B cell (primary cell): Measurements from ENCODE around the gene TRPV5. TPM values are rescaled to one million over a fixed set of nuclear protein-coding genes. Genes with fewer than 3 reads are reported as not detected.

ENCODE experiments used
- ATAC-seq: fragments of 200-7000 bp; cut with Tn5 transposase; one replicate; pipeline ENCODE4 v1.10.0; 2021; ENCODE audit warnings: low read depth, mild to moderate bottlenecking, moderate number of reproducible peaks, moderate library complexity
- CTCF ChIA-PET: fragments of 350-600 bp; sonication (Branson Sonifier 250); formaldehyde crosslinking; loops from one replicate; lab custom pipeline; 2021; ENCODE audit warnings: antibody characterized with exemption, inconsistent platforms; lab: Charles Lee
- POLR2A ChIA-PET: fragments of 350-600 bp; sonication (Branson Sonifier 250); formaldehyde crosslinking; loops from one replicate; lab custom pipeline; 2021; ENCODE audit warnings: antibody characterized with exemption; lab: Charles Lee
- DNase-seq: peaks from one replicate; pipeline ENCODE4 v3.0.0; 2013
- H2AFZ ChIP-seq: 2 replicates; pipeline ENCODE4 v1.6.1; 2012; ENCODE audit warnings: mild to moderate bottlenecking, low read depth, low read length; ENCODE audit not compliant: insufficient read depth, poor library complexity, severe bottlenecking
- H3K27ac ChIP-seq, 2 donors: 1 replicate in 1 of 2; 2 replicates in 1 of 2; pipeline ENCODE4 v1.5.1; 2012 to 2013; ENCODE audit warnings: low read length in 2 of 2, mild to moderate bottlenecking in 2 of 2, moderate library complexity in 1 of 2
- H3K27me3 ChIP-seq, 4 experiments: fragments of 200-600 bp in 1 of 4; sonication (generic) in 1 of 4; replicated peaks in 1 of 4; 1 replicate in 2 of 4; 2 replicates in 2 of 4; pipeline versions ENCODE4 v1.6.1 to v1.7.0; 2013 to 2016; ENCODE audit warnings: low read length in 3 of 4, mild to moderate bottlenecking in 2 of 4, mixed read lengths in 1 of 4, moderate library complexity in 1 of 4; ENCODE audit not compliant: insufficient read depth in 4 of 4, control insufficient read depth in 3 of 4; ENCODE audit errors: control extremely low read depth in 1 of 4
- H3K36me3 ChIP-seq, 2 experiments: replicated peaks in 1 of 2; 1 replicate in 1 of 2; 2 replicates in 1 of 2; pipeline versions ENCODE4 v1.6.1 to v1.7.1; 2013; ENCODE audit warnings: low read length in 1 of 2; ENCODE audit not compliant: insufficient read depth in 2 of 2, control insufficient read depth in 1 of 2; ENCODE audit errors: control extremely low read depth in 1 of 2, extremely low read depth in 1 of 2
- H3K4me1 ChIP-seq, 2 donors: fragments of 200-600 bp in 1 of 2; sonication (generic) in 1 of 2; 1 replicate in 1 of 2; 2 replicates in 1 of 2; pipeline versions ENCODE4 v1.5.1 to v1.6.1; 2013 to 2017; ENCODE audit warnings: low read length in 2 of 2; ENCODE audit not compliant: control insufficient read depth in 2 of 2, insufficient read depth in 2 of 2
- H3K4me2 ChIP-seq: replicated peaks from 2 replicates; pipeline ENCODE3; 2012; ENCODE audit warnings: mild to moderate bottlenecking, low read depth, low read length; ENCODE audit not compliant: poor library complexity, severe bottlenecking
- H3K4me3 ChIP-seq, 5 experiments: fragments of 200-600 bp in 1 of 5; sonication (generic) in 1 of 5; 1 replicate in 3 of 5; 2 replicates in 2 of 5; pipeline versions ENCODE4 v1.5.1 to v1.7.0; 2011 to 2016; ENCODE audit warnings: low read length in 4 of 5, mild to moderate bottlenecking in 4 of 5, low read depth in 2 of 5, control low read depth in 1 of 5, moderate library complexity in 1 of 5; ENCODE audit not compliant: insufficient read depth in 1 of 5; ENCODE audit errors: control extremely low read depth in 1 of 5, extremely low read depth in 1 of 5
- H3K79me2 ChIP-seq: fragments of 200-600 bp; sonication (generic); one replicate; pipeline ENCODE4 v1.6.0; 2016; ENCODE audit warnings: low read length; ENCODE audit not compliant: control insufficient read depth, insufficient read depth
- H3K9ac ChIP-seq: fragments of 200-600 bp; sonication (generic); 2 replicates; pipeline ENCODE4 v1.6.1; 2017; ENCODE audit warnings: mild to moderate bottlenecking, low read length, moderate library complexity
- H3K9me3 ChIP-seq, 3 donors: one replicate each; pipeline versions ENCODE4 v1.6.1 to v1.7.1; 2013; ENCODE audit warnings: low read length in 2 of 3; ENCODE audit not compliant: control insufficient read depth in 2 of 3, insufficient read depth in 1 of 3; ENCODE audit errors: control extremely low read depth in 1 of 3
- H4K20me1 ChIP-seq: 2 replicates; pipeline ENCODE4 v1.6.0; 2012; ENCODE audit warnings: mild to moderate bottlenecking, low read length; ENCODE audit not compliant: insufficient read depth, control insufficient read depth, poor library complexity, severe bottlenecking
- H3K27ac Mint-ChIP-seq: one replicate; pipeline ENCODE4 v1.8.0; 2021; ENCODE audit warnings: mixed read lengths
- H3K27me3 Mint-ChIP-seq: one replicate; pipeline ENCODE4 v1.8.0; 2021; ENCODE audit warnings: mixed read lengths
- H3K4me1 Mint-ChIP-seq: one replicate; pipeline ENCODE4 v1.8.0; 2021; ENCODE audit warnings: mixed read lengths
- H3K4me3 Mint-ChIP-seq: one replicate; pipeline ENCODE4 v1.8.0; 2021; ENCODE audit warnings: mixed read lengths
- H3K9me3 Mint-ChIP-seq: one replicate; pipeline ENCODE4 v1.8.0; 2022; ENCODE audit warnings: mixed read lengths; ENCODE audit not compliant: insufficient read depth
- CTCF ChIP-seq: fragments of 200-600 bp; IDR thresholded peaks from one replicate; pipeline ENCODE4 v1.8.0; 2022; ENCODE audit warnings: antibody characterized with exemption, mild to moderate bottlenecking
- EZH2 ChIP-seq: IDR thresholded peaks from 2 replicates; pipeline ENCODE4 v1.6.1; 2012; ENCODE audit warnings: borderline replicate concordance, low read depth, mild to moderate bottlenecking, moderate library complexity, low read length; ENCODE audit not compliant: insufficient read depth, poor library complexity, severe bottlenecking
- WGBS: methylation state at CpG from one replicate; pipeline ENCODE4 v1.1.5; 2013; ENCODE audit warnings: missing lambda C conversion rate; ENCODE audit not compliant: insufficient coverage; 5-methylcytosine and 5-hydroxymethylcytosine counted together
- intact Hi-C: fragments of 100-400 bp; cut with micrococcal nuclease; formaldehyde crosslinking; loops from one replicate; pipeline ENCODE4 v1.10.0; 2022
- polyA plus RNA-seq: library from polyadenylated mRNA; depleted of rRNA; stranded (reverse); fragments of >200 nt; gene quantifications from 2 replicates; pipeline ENCODE4 v1.2.3, GENCODE V29; 2012
- total RNA-seq, 2 donors: library from RNA; stranded (reverse); fragments of 120-200 nt in 1 of 2; gene quantifications; 1 replicate in 1 of 2; 2 replicates in 1 of 2; pipeline versions ENCODE4 v1.2.3 to v1.2.4, GENCODE V29; 2013 to 2022

Gene TRPV5
- total and polyA plus RNA-seq, 2 donors (not counting 1 experiment from before 2014, with no cell fraction given), result 0.03 TPM; not detected in 1

- ChIA-PET CTCF (no interaction called here), POLR2A (no interaction called here)
- 86% methylated on average over 2 of the region's 3 CpGs for WGBS
- peaks cover 0 to 4% (median 0%) of the 10 kb centered on the region in 4 experiments for H3K27me3 ChIP-seq
- H3K4me3 ChIP-seq, result no peak overlapping the region
- ATAC-seq, result no peak
- no peak overlapping the region for H2AFZ ChIP-seq
- Mint-ChIP-seq H3K4me1 (no peaks in the 10 kb centered on the region), H3K27ac (no peak overlapping the region), H3K9me3 (no peaks in the 10 kb centered on the region), H3K4me3 (no peak overlapping the region), H3K27me3 (peaks cover 14% of the 10 kb centered on the region)
- DNase-seq, result no peak
- H3K9me3 ChIP-seq, result no peaks in the 10 kb centered on the region
- no peaks in the 10 kb centered on the region for H4K20me1 ChIP-seq
- no peak for TF ChIP-seq CTCF
- no peak for TF ChIP-seq EZH2
- H3K4me1 ChIP-seq, result no peaks in the 10 kb centered on the region
- intact Hi-C loops, result no loop called here
- no peak overlapping the region for H3K9ac ChIP-seq
- H3K79me2 ChIP-seq, result no peaks in the 10 kb centered on the region
- H3K36me3 ChIP-seq, result no peaks in the 10 kb centered on the region
- no peak overlapping the region for H3K27ac ChIP-seq
- no peak overlapping the region for H3K4me2 ChIP-seq
Observed at GRCh38 chr7:142889816-142890215, 43.7 kb downstream of the TRPV5 start.

DNA sequence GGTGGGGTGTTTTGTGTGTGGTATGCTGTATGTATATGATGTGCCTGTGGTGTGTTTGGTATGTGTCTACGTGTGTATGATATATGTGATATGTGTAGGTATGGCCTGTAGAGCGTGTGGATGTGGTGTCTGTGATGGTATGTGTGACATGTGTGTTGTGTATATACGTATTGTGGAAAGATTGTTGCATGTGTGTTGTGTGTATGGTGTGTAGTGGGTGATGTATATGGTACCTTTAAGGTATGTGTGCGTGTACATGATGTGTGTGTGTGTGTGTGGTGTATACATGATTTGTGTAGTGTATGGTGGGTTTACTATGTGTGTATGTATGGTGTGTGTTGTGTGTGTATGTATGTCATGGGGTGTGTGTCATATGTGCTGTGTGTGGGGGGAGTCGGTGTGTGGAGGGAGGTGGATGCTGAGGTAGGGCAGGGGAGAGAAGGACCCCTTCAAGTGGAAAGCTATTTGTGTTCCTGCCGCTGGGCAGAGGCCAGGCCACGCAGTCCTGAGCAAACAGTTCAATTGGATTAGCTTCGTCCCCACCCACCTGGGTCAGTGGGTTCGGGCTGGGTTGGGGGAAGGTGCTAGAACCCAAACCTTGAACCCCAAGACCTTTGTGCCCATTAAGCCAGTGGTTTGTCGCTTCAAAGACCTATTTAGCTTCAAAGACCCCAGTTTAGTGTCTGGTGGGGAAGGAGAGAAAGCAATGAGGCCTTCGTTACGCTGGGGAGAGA, 46.1 kb downstream of the TRPV5 start:
- ATAC-seq, result no peak
- no peaks in the 10 kb centered on the region for H3K4me1 Mint-ChIP-seq
- intact Hi-C loops, result no loop called here
- ChIA-PET CTCF (interaction anchor here (0.9 to 1.9 kb wide), 2 partner anchors 15 to 23 kb away, joined by 3 to 8 read pairs; no protein-coding TSS in a partner anchor), POLR2A (interaction anchor here (0.6 kb wide), 1 partner anchor 398 kb away, joined by 4 read pairs; no protein-coding TSS in a partner anchor)
- no peak overlapping the region for H3K27ac Mint-ChIP-seq
- no peaks in the 10 kb centered on the region for H3K9me3 Mint-ChIP-seq
- no peak for TF ChIP-seq CTCF
- TF ChIP-seq EZH2, result no peak
- H3K27me3 Mint-ChIP-seq, result peaks cover 15% of the 10 kb centered on the region
- Histone ChIP-seq H3K36me3 (no peaks in the 10 kb centered on the region), H3K4me2 (no peak overlapping the region), H3K9me3 (no peaks in the 10 kb centered on the region), H2AFZ (no peak overlapping the region), H4K20me1 (no peaks in the 10 kb centered on the region), H3K27me3 (peaks cover 0 to 7% (median 1%) of the 10 kb centered on the region in 4 experiments), H3K4me1 (no peaks in the 10 kb centered on the region), H3K9ac (no peak overlapping the region), H3K4me3 (no peak overlapping the region), H3K79me2 (no peaks in the 10 kb centered on the region), H3K27ac (no peak overlapping the region)
- DNase-seq, result no peak
- H3K4me3 Mint-ChIP-seq, result no peak overlapping the region
- WGBS, result 91% methylated on average over 12 of the region's 12 CpGs
